Spleen (tissue), 11 donors: ENCODE results near the gene BAK1. TPM values are rescaled to one million over a fixed set of nuclear protein-coding genes. Genes with fewer than 3 reads are reported as not detected.

ENCODE experiments used
- DNase-seq: peaks from one replicate; pipeline ENCODE4 v3.0.0-alpha.2; 2020
- H3K27ac ChIP-seq, 8 donors: fragments of 200-600 bp; sonication (generic) in 7 of 8; 1 replicate in 4 of 8; 2 replicates in 4 of 8; pipeline versions ENCODE4 v1.5.0 to v1.8.0; 2016 to 2021; ENCODE audit warnings: inconsistent platforms in 4 of 8, mild to moderate bottlenecking in 4 of 8, moderate library complexity in 1 of 8
- H3K27me3 ChIP-seq, 7 donors: fragments of 200-600 bp; sonication (generic) in 6 of 7; replicated peaks in 1 of 7; 1 replicate in 4 of 7; 2 replicates in 3 of 7; pipeline versions ENCODE4 v1.5.0 to v1.8.0; 2016 to 2021; ENCODE audit warnings: inconsistent platforms in 3 of 7, mild to moderate bottlenecking in 1 of 7
- H3K36me3 ChIP-seq, 6 donors: fragments of 200-600 bp; sonication (generic) in 5 of 6; 1 replicate in 4 of 6; 2 replicates in 2 of 6; pipeline versions ENCODE4 v1.5.0 to v1.8.0; 2016 to 2021; ENCODE audit warnings: inconsistent platforms in 2 of 6
- H3K4me1 ChIP-seq, 6 donors: fragments of 200-600 bp; sonication (generic) in 5 of 6; 1 replicate in 3 of 6; 2 replicates in 3 of 6; pipeline versions ENCODE4 v1.5.0 to v1.8.0; 2016 to 2021; ENCODE audit warnings: inconsistent platforms in 3 of 6
- H3K4me3 ChIP-seq, 8 donors: fragments of 200-600 bp; sonication (generic) in 7 of 8; 1 replicate in 4 of 8; 2 replicates in 4 of 8; pipeline versions ENCODE4 v1.5.0 to v1.8.0; 2016 to 2021; ENCODE audit warnings: inconsistent platforms in 4 of 8, mild to moderate bottlenecking in 4 of 8, moderate library complexity in 2 of 8
- H3K9me3 ChIP-seq, 8 donors: fragments of 200-600 bp; sonication (generic) in 7 of 8; 1 replicate in 4 of 8; 2 replicates in 4 of 8; pipeline versions ENCODE4 v1.5.0 to v1.8.0; 2016 to 2021; ENCODE audit warnings: inconsistent platforms in 4 of 8
- POLR2A ChIP-seq, 3 donors: fragments of 450-650 bp; IDR thresholded peaks; one replicate each; pipeline ENCODE4 v1.5.1; 2017; ENCODE audit warnings: antibody characterized with exemption in 3 of 3, mild to moderate bottlenecking in 1 of 3
- POLR2AphosphoS5 ChIP-seq, 3 donors: sonication (generic); formaldehyde crosslinking; IDR thresholded peaks; one replicate each; pipeline ENCODE4 v1.5.1; 2017; ENCODE audit warnings: antibody characterized with exemption in 3 of 3
- WGBS, 5 donors: extraction: QIAGEN DNeasy Blood & Tissue Kit in 3 of 5; methylation state at CpG; one replicate each; pipeline versions ENCODE4 v1.1.5 to v1.1.7; 2013 to 2018; 5-methylcytosine and 5-hydroxymethylcytosine counted together
- intact Hi-C: fragments of 100-400 bp; cut with DNase I; formaldehyde crosslinking; loops from one replicate; pipeline ENCODE4 v1.15.0; 2023; ENCODE audit warnings: low total_unique reads
- polyA plus RNA-seq, 3 donors: library from polyadenylated mRNA; stranded (reverse); fragments of 200-250 nt; gene quantifications; one replicate each; pipeline ENCODE4 v1.2.1, GENCODE V29; 2013
- total RNA-seq, 7 donors: library from RNA; depleted of rRNA in 3 of 7; stranded (reverse); fragments of >200 nt in 3 of 7; fragmentation: NEBNext Ultra II Directional in 4 of 7; extraction: Animal tissue kit (Norgen Biotek cat#: 25700) in 4 of 7; gene quantifications; one replicate each; pipeline versions ENCODE4 v1.1.0 to v1.2.1, GENCODE V29; 2016 to 2021
- TF ChIP-seq, protein P1 (sequence below), 11 experiments: fragments of 200-600 bp in 7 of 11; fragments of 450-650 bp in 4 of 11; sonication (generic) in 4 of 11; IDR thresholded peaks in 8 of 11; conservative IDR thresholded peaks in 3 of 11; 1 replicate in 7 of 11; 2 replicates in 4 of 11; pipeline versions ENCODE4 v1.4.0 to v1.8.0; 2016 to 2021; ENCODE audit warnings: antibody characterized with exemption in 11 of 11, inconsistent platforms in 4 of 11, mild to moderate bottlenecking in 1 of 11
- donor health status: healthy with polysubstance abuse.
- donor health status: DM: no; HTN: no; CAD: no; lungs with moderate emphysema.
- donor health status: DM: no; HTN: no; CAD: no.
- donor health status: Bipolar disorder and iron deficiency.
- donor health status: healthy.
- donor health status: DM: no; HTN: no; CAD: no.
- donor health status: DM: yes; HTN: yes; CAD: no.

The BAK1 gene
- total and polyA plus RNA-seq, 10 donors: 14.9 to 34.4 (median 25.9) TPM

DNA sequence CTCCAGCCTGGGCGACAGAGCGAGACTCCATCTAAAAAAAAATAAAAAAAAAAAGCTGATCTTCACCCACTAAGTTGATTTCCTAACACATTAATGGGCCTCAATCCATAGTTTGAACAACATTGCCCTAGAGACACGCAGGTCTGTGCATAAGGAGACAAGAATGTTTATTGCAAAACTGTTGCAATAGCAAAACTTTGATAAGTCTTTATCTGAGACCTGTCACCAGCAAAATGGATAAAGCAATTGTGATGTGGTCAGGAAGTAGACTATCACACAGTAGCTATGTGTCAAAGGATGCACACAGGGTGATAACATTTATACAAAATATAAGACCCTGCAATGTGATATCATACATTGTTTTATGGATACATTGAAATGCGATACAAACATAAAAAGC is 36.8 kb upstream of the BAK1 start:
- Histone ChIP-seq H3K4me1 (peaks cover 10 to 46% (median 21%) of the 10 kb centered on the region in 6 donors), H3K9me3 (no peaks in the 10 kb centered on the region), H3K27ac (peak overlapping the region in 1 of 8 donors; percentile 25), H3K4me3 (no peak overlapping the region), H3K36me3 (no peaks in the 10 kb centered on the region), H3K27me3 (peaks cover 0 to 14% (median 0%) of the 10 kb centered on the region in 7 donors)
- no peak for TF ChIP-seq POLR2A (IDR thresholded peaks at IDR 0.05)
- TF ChIP-seq, protein P1, sequence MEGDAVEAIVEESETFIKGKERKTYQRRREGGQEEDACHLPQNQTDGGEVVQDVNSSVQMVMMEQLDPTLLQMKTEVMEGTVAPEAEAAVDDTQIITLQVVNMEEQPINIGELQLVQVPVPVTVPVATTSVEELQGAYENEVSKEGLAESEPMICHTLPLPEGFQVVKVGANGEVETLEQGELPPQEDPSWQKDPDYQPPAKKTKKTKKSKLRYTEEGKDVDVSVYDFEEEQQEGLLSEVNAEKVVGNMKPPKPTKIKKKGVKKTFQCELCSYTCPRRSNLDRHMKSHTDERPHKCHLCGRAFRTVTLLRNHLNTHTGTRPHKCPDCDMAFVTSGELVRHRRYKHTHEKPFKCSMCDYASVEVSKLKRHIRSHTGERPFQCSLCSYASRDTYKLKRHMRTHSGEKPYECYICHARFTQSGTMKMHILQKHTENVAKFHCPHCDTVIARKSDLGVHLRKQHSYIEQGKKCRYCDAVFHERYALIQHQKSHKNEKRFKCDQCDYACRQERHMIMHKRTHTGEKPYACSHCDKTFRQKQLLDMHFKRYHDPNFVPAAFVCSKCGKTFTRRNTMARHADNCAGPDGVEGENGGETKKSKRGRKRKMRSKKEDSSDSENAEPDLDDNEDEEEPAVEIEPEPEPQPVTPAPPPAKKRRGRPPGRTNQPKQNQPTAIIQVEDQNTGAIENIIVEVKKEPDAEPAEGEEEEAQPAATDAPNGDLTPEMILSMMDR (IDR thresholded peaks at IDR 0.05 in 8 of 11, conservative IDR thresholded peaks at IDR 0.05 in 3 of 11): no peak
- no peak for TF ChIP-seq POLR2AphosphoS5 (IDR thresholded peaks at IDR 0.05)
- intact Hi-C loops: no loop called here
- no peak for DNase-seq
- WGBS, 5 donors: 83 to 88% (median 84%) methylated on average over 2 to 4 of the region's 4 CpGs; no CpG with 5 or more reads in 1 of the 5 donors

DNA sequence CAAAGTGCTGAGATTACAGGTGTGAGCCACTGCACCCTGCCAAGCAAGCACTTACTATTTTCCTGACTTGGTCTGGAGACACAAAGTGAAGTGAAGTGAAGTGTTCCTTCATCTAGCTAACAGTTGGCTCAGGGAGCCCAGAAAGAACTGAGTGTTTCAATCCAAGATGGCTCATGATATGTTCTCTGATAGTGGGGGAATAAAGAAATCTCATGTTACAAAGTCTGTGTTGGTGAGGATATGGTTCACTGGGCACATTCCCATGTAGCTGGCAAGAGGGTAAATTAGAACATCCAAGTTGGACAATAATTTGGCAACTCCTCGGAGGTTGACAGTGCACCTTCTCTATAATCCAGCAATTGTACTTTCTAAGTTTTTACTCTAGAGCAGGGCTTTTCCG is 36.0 kb upstream of the BAK1 start:
- H3K27ac ChIP-seq: no peak overlapping the region
- H3K27me3 ChIP-seq: peaks cover 0 to 6% (median 0%) of the 10 kb centered on the region in 7 donors
- intact Hi-C loops: no loop called here
- peaks cover 10 to 42% (median 18%) of the 10 kb centered on the region in 6 donors for H3K4me1 ChIP-seq
- no peak for TF ChIP-seq POLR2AphosphoS5 (IDR thresholded peaks at IDR 0.05)
- TF ChIP-seq, protein P1 (IDR thresholded peaks at IDR 0.05 in 8 of 11, conservative IDR thresholded peaks at IDR 0.05 in 3 of 11): no peak
- TF ChIP-seq POLR2A (IDR thresholded peaks at IDR 0.05): no peak
- 91 to 98% (median 95%) methylated on average over 2 of the region's 2 CpGs; no CpG with 5 or more reads in 1 of the 5 donors for WGBS, 5 donors
- no peak for DNase-seq
- no peaks in the 10 kb centered on the region for H3K9me3 ChIP-seq
- H3K4me3 ChIP-seq: no peak overlapping the region
- no peaks in the 10 kb centered on the region for H3K36me3 ChIP-seq

DNA sequence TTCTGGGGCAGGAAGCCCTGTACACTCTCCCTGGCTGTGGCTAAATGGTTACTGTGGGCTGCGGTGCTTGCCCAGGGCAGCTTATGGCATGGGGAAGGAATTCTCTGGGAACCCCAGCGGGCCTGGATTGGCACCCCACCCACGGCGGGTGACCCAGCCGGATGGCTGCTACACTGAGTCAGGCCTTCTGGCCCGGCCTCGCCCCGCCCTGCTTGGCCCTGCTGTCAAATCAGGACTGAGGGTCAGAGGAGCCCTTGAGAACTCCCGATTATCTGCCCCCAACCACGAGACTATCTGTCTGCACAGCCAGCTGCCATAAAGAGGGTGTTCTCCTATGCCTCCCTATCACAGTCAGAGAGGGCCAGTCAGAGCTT is 33.7 kb upstream of the BAK1 start:
- Histone ChIP-seq H3K4me3 (no peak overlapping the region), H3K36me3 (no peaks in the 10 kb centered on the region), H3K27ac (peak overlapping the region in 2 of 8 donors; percentile 18 to 46), H3K27me3 (no peaks in the 10 kb centered on the region), H3K4me1 (peaks cover under 1 to 42% (median 17%) of the 10 kb centered on the region in 6 donors), H3K9me3 (no peaks in the 10 kb centered on the region)
- TF ChIP-seq, protein P1 (IDR thresholded peaks at IDR 0.05 in 8 of 11, conservative IDR thresholded peaks at IDR 0.05 in 3 of 11): no peak
- TF ChIP-seq POLR2AphosphoS5 (IDR thresholded peaks at IDR 0.05): peak in 1 of 3 donors; percentile 18
- intact Hi-C loops: no loop called here
- 64 to 78% (median 74%) methylated on average over 9 to 10 of the region's 10 CpGs; no CpG with 5 or more reads in 1 of the 5 donors for WGBS, 5 donors
- no peak for DNase-seq

DNA sequence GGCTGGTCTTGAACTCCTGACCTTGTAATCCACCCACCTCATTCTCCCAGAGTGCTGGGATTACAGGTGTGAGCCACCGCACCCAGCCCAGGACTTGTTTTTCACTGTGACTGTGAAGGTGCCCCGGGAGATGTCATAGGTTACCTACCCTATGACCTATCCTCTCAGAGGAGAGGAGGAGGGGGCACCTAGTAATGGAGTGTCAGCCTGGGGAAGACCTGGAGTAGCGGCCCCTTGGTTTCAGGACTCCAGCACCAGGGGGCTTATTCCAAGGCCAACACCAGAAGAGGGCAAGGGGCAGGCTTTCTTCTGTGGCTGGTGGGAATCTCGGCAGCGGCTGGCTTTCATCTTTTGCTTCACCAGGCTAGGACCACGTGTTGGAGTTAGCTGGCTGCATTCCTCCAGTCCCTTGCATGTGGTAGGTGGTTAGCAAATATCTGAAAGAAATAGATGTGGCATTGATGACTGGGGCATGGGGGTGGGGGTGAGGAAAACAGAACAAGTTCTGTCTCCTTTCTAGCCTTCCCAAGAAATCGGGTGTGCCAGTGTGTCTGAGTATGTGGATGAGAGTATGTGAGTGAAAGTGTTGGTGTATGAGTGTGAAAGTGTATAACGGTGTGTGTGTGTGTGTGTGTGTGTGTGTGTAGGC is 33.2 kb upstream of the BAK1 start:
- H3K4me3 ChIP-seq: no peak overlapping the region
- 77 to 87% (median 83%) methylated on average over 7 to 8 of the region's 8 CpGs for WGBS, 5 donors

More for the DNA sequence above, 33.2 kb upstream of the BAK1 start:
- Histone ChIP-seq H3K4me1 (peaks cover 0 to 45% (median 18%) of the 10 kb centered on the region in 6 donors), H3K27me3 (no peaks in the 10 kb centered on the region), H3K9me3 (no peaks in the 10 kb centered on the region), H3K27ac (peak overlapping the region in 2 of 8 donors; percentile 18 to 46), H3K36me3 (no peaks in the 10 kb centered on the region)
- intact Hi-C loops: no loop called here
- no peak for TF ChIP-seq POLR2AphosphoS5 (IDR thresholded peaks at IDR 0.05)
- TF ChIP-seq POLR2A (IDR thresholded peaks at IDR 0.05): no peak
- TF ChIP-seq, protein P1 (IDR thresholded peaks at IDR 0.05 in 8 of 11, conservative IDR thresholded peaks at IDR 0.05 in 3 of 11): no peak
- DNase-seq: no peak
